HL-60 (cell line): ENCODE data around the gene ARHGAP36.

Experiments used
- DNase-seq, 2 experiments: peaks; one replicate each; pipeline ENCODE4 v3.0.0-alpha.2; 2010 to 2020; ENCODE audit warnings: low read depth in 1 of 2, low spot score in 1 of 2
- H3K27ac ChIP-seq: fragments of 250-450 bp; sonication (Bioruptor Pico); replicated peaks from 2 replicates; pipeline ENCODE4 v1.5.1; 2020; ENCODE audit warnings: mild to moderate bottlenecking, moderate library complexity
- H3K27me3 ChIP-seq: fragments of 250-450 bp; sonication (Bioruptor Pico); 2 replicates; pipeline ENCODE4 v1.5.1; 2021; ENCODE audit warnings: mild to moderate bottlenecking, moderate library complexity; ENCODE audit not compliant: insufficient read depth, poor library complexity, severe bottlenecking
- H3K4me3 ChIP-seq: replicated peaks from 2 replicates; pipeline ENCODE4 v1.5.1; 2011; ENCODE audit warnings: mild to moderate bottlenecking, control low read depth, low read length; ENCODE audit not compliant: insufficient read depth
- CTCF ChIP-seq: IDR thresholded peaks from one replicate; pipeline ENCODE4 v1.5.1; 2011; ENCODE audit warnings: low read length, control low read depth, inconsistent platforms; ENCODE audit not compliant: insufficient read depth
- GABPA ChIP-seq: IDR thresholded peaks from 2 replicates; pipeline ENCODE4 v1.6.1; 2012; ENCODE audit warnings: low read depth
- POLR2AphosphoS5 ChIP-seq: IDR thresholded peaks from 2 replicates; pipeline ENCODE4 v1.6.1; 2012; ENCODE audit warnings: low read depth
- REST ChIP-seq: IDR thresholded peaks from 2 replicates; pipeline ENCODE4 v1.6.1; 2012; ENCODE audit warnings: low read depth; ENCODE audit not compliant: insufficient replicate concordance
- SPI1 ChIP-seq: IDR thresholded peaks from 2 replicates; pipeline ENCODE4 v1.6.1; 2012; ENCODE audit warnings: low read depth, mild to moderate bottlenecking, borderline replicate concordance

Gene ARHGAP36

GRCh38 chrX:131072871-131073571, 14.9 kb downstream of the ARHGAP36 start:
- no peak for DNase-seq
- Histone ChIP-seq H3K4me3 (no peak overlapping the region), H3K27me3 (peaks cover 8% of the 10 kb centered on the region), H3K27ac (no peak overlapping the region)
- TF ChIP-seq GABPA (no peak), POLR2AphosphoS5 (no peak), REST (no peak), SPI1 (no peak), CTCF (no peak)

- peaks cover 8% of the 10 kb centered on the region for H3K27me3 ChIP-seq
Measured at GRCh38 chrX:131073607-131074006, 15.5 kb downstream of the ARHGAP36 start.

More at GRCh38 chrX:131073607-131074006, 15.5 kb downstream of the ARHGAP36 start:
- Histone ChIP-seq H3K4me3 (no peak overlapping the region), H3K27ac (no peak overlapping the region)
- TF ChIP-seq REST (no peak), POLR2AphosphoS5 (no peak), SPI1 (no peak), GABPA (no peak), CTCF (no peak)
- no peak for DNase-seq
